PC-3 (cell line): Measurements from ENCODE around the gene TNPO3. TPM values are rescaled to one million over a fixed set of nuclear protein-coding genes. Genes with fewer than 3 reads are reported as not detected.

ENCODE experiments used
- ATAC-seq: fragments of 200-7000 bp; cut with Tn5 transposase; 2 replicates; pipeline ENCODE4 v1.9.1; 2020; ENCODE audit warnings: mild to moderate bottlenecking, moderate library complexity
- BruUV-seq: library from RNA; stranded (reverse); fragments of 400-500 nt; replicated peaks from 2 replicates; lab custom pipeline; 2021; lab: Mats Ljungman, UMichigan
- CTCF ChIA-PET: fragments of 300-600 bp; sonication (Branson Sonifier 250); formaldehyde crosslinking; loops from one replicate; lab custom pipeline; 2022; ENCODE audit warnings: antibody characterized with exemption; lab: Charles Lee
- POLR2A ChIA-PET: fragments of 300-600 bp; sonication (Branson Sonifier 250); formaldehyde crosslinking; loops from one replicate; lab custom pipeline; 2022; ENCODE audit warnings: antibody characterized with exemption; ENCODE audit not compliant: unreplicated experiment; lab: Charles Lee
- DNase-seq: peaks from one replicate; pipeline ENCODE4 v3.0.0-alpha.2; 2015
- H2AFZ ChIP-seq: fragments of 300-600 bp; sonication (generic); 2 replicates; pipeline ENCODE4 v1.6.0; 2016; ENCODE audit warnings: antibody characterized with exemption, low read length
- H3F3A ChIP-seq: fragments of 300-600 bp; sonication (generic); one replicate; pipeline ENCODE4 v1.6.0; 2017; ENCODE audit warnings: antibody characterized with exemption, low read length, control low read depth, mild to moderate bottlenecking; ENCODE audit not compliant: unreplicated experiment
- H3K27ac ChIP-seq: fragments of 300-600 bp; sonication (generic); 2 replicates; pipeline ENCODE4 v1.5.1; 2016; ENCODE audit warnings: mild to moderate bottlenecking, low read length
- H3K27me3 ChIP-seq: fragments of 300-600 bp; sonication (generic); 2 replicates; pipeline ENCODE4 v1.6.1; 2016; ENCODE audit warnings: low read length, mixed read lengths
- H3K36me3 ChIP-seq: fragments of 300-600 bp; sonication (generic); 2 replicates; pipeline ENCODE4 v1.6.1; 2016; ENCODE audit warnings: low read depth, mixed run types, low read length, mixed read lengths
- H3K4me1 ChIP-seq: fragments of 300-600 bp; sonication (generic); 2 replicates; pipeline ENCODE4 v1.5.1; 2016; ENCODE audit warnings: low read length; ENCODE audit not compliant: insufficient read depth
- H3K4me2 ChIP-seq: fragments of 300-600 bp; sonication (generic); 2 replicates; pipeline ENCODE4 v1.6.0; 2016; ENCODE audit warnings: low read length
- H3K4me3 ChIP-seq: fragments of 300-600 bp; sonication (generic); 2 replicates; pipeline ENCODE4 v1.5.1; 2016; ENCODE audit warnings: mild to moderate bottlenecking, low read length, mixed read lengths
- H3K79me2 ChIP-seq: fragments of 300-600 bp; sonication (generic); 2 replicates; pipeline ENCODE4 v1.6.1; 2017; ENCODE audit warnings: low read length, mixed read lengths
- H3K9ac ChIP-seq: fragments of 300-600 bp; sonication (generic); 2 replicates; pipeline ENCODE4 v1.6.0; 2016; ENCODE audit warnings: mild to moderate bottlenecking, low read length
- H3K9me2 ChIP-seq: fragments of 300-600 bp; sonication (generic); replicated peaks from 2 replicates; pipeline ENCODE4 v1.6.1; 2016; ENCODE audit warnings: mixed run types, low read length, mixed read lengths
- H3K9me3 ChIP-seq: fragments of 300-600 bp; sonication (generic); 2 replicates; pipeline ENCODE4 v1.6.1; 2016; ENCODE audit warnings: low read length, mixed read lengths
- H4K20me1 ChIP-seq: fragments of 300-600 bp; sonication (generic); 2 replicates; pipeline ENCODE4 v1.6.1; 2016; ENCODE audit warnings: low read length, mixed read lengths
- CTCF ChIP-seq: fragments of 300-600 bp; sonication (generic); conservative IDR thresholded peaks from 2 replicates; pipeline ENCODE4 v1.5.1; 2017; ENCODE audit warnings: antibody characterized with exemption, low read depth, mild to moderate bottlenecking, low read length
- EZH2 ChIP-seq: fragments of 300-600 bp; sonication (generic); IDR thresholded peaks from one replicate; pipeline ENCODE4 v1.6.1; 2017; ENCODE audit warnings: antibody characterized with exemption, mild to moderate bottlenecking, low read length; ENCODE audit not compliant: unreplicated experiment
- EZH2phosphoT487 ChIP-seq: fragments of 300-600 bp; sonication (generic); IDR thresholded peaks from 2 replicates; pipeline ENCODE4 v1.6.1; 2018; ENCODE audit warnings: mild to moderate bottlenecking, antibody characterized with exemption, low read length, borderline replicate concordance
- intact Hi-C: fragments of 100-400 bp; cut with micrococcal nuclease; formaldehyde crosslinking; loops from 2 replicates; pipeline ENCODE4 v1.9.0; 2023
- total RNA-seq: library from RNA; depleted of rRNA; stranded (reverse); fragments of >200 nt; gene quantifications from 2 replicates; pipeline ENCODE4 v1.2.3, GENCODE V29; 2014

TNPO3 gene
- total RNA-seq, 1 experiment from 2014 or later: 55.9 TPM

GRCh38 chr7:128993419-128993818 lies 61.5 kb downstream of the TNPO3 start:
- no TSS peak for BruUV-seq
- ChIA-PET CTCF (no interaction called here), POLR2A (no interaction called here)
- DNase-seq (no peak), ATAC-seq (no peak)
- Histone ChIP-seq H3F3A (no peaks in the 10 kb centered on the region), H3K36me3 (peaks cover 30% of the 10 kb centered on the region), H3K27ac (no peak overlapping the region), H3K4me1 (no peaks in the 10 kb centered on the region; the same call in 1 of the 2 replicates), H3K9me3 (no peaks in the 10 kb centered on the region), H3K27me3 (no peaks in the 10 kb centered on the region), H2AFZ (no peak overlapping the region), H3K4me3 (no peak overlapping the region), H4K20me1 (no peaks in the 10 kb centered on the region), H3K79me2 (no peaks in the 10 kb centered on the region), H3K9ac (no peak overlapping the region), H3K4me2 (no peak overlapping the region), H3K9me2 (no peaks in the 10 kb centered on the region)
- intact Hi-C loops: no loop called here
- TF ChIP-seq EZH2 (no peak), EZH2phosphoT487 (no peak), CTCF (no peak)

- Histone ChIP-seq H3K4me1 (no peaks in the 10 kb centered on the region), H4K20me1 (no peaks in the 10 kb centered on the region), H3K4me2 (no peak overlapping the region), H3K27me3 (no peaks in the 10 kb centered on the region), H2AFZ (no peak overlapping the region), H3F3A (no peaks in the 10 kb centered on the region), H3K9me2 (no peaks in the 10 kb centered on the region), H3K9me3 (no peaks in the 10 kb centered on the region), H3K4me3 (no peak overlapping the region), H3K9ac (no peak overlapping the region), H3K36me3 (peaks cover 36% of the 10 kb centered on the region), H3K79me2 (no peaks in the 10 kb centered on the region), H3K27ac (no peak overlapping the region)
- intact Hi-C loops: no loop called here
- DNase-seq: no peak
- CTCF ChIA-PET: no interaction called here
- ATAC-seq: no peak
- no peak for TF ChIP-seq CTCF
- TF ChIP-seq EZH2phosphoT487: no peak
- TF ChIP-seq EZH2: no peak
- BruUV-seq: no TSS peak
- POLR2A ChIA-PET: no interaction called here
Observed at GRCh38 chr7:128989961-128990360, 65.0 kb downstream of the TNPO3 start.

GRCh38 chr7:128988372-128988771 lies 66.5 kb downstream of the TNPO3 start:
- Histone ChIP-seq H3F3A (no peaks in the 10 kb centered on the region), H3K79me2 (no peaks in the 10 kb centered on the region), H3K9me2 (no peaks in the 10 kb centered on the region), H3K4me2 (no peak overlapping the region), H3K27me3 (no peaks in the 10 kb centered on the region), H3K4me3 (no peak overlapping the region), H2AFZ (no peak overlapping the region), H3K9ac (no peak overlapping the region), H3K36me3 (peaks cover 44% of the 10 kb centered on the region), H4K20me1 (no peaks in the 10 kb centered on the region), H3K9me3 (no peaks in the 10 kb centered on the region), H3K4me1 (no peaks in the 10 kb centered on the region), H3K27ac (no peak overlapping the region)
- ChIA-PET POLR2A (no interaction called here), CTCF (no interaction called here)
- DNase-seq (no peak), ATAC-seq (no peak)
- TF ChIP-seq CTCF: no peak
- TF ChIP-seq EZH2: no peak
- TF ChIP-seq EZH2phosphoT487: no peak
- intact Hi-C loops: no loop called here
- no TSS peak for BruUV-seq
